BJ (cell line): ENCODE results near the gene C16orf86. TPM values are rescaled to one million over a fixed set of nuclear protein-coding genes. Genes with fewer than 3 reads are reported as not detected.

ENCODE experiments used
- CTCF ChIA-PET: fragments of 350-600 bp; formaldehyde crosslinking; extraction: SDS; loops from one replicate; lab custom pipeline; 2021; ENCODE audit warnings: antibody characterized with exemption, inconsistent platforms; lab: Yijun Ruan, JAX
- POLR2A ChIA-PET: fragments of 300-600 bp; sonication (Branson Sonifier 250); formaldehyde crosslinking; extraction: SDS; loops from one replicate; lab custom pipeline; 2021; ENCODE audit warnings: antibody characterized with exemption; lab: Charles Lee
- DNase-seq: peaks from one replicate; pipeline ENCODE4 v3.0.0-alpha.2; 2011; ENCODE audit warnings: low read depth
- H3K27me3 ChIP-seq: 2 replicates; pipeline ENCODE4 v1.6.0; 2011; ENCODE audit warnings: low read length; ENCODE audit not compliant: control insufficient read depth, insufficient read depth
- H3K36me3 ChIP-seq: 2 replicates; pipeline ENCODE4 v1.5.1; 2011; ENCODE audit warnings: low read length; ENCODE audit not compliant: control insufficient read depth, insufficient read depth
- H3K4me3 ChIP-seq: 2 replicates; pipeline ENCODE4 v1.5.1; 2011; ENCODE audit warnings: low read depth, mild to moderate bottlenecking, control low read depth, low read length
- polyA plus RNA-seq: library from polyadenylated mRNA; depleted of rRNA; stranded (reverse); fragments of >200 nt; gene quantifications from 2 replicates; pipeline ENCODE4 v1.2.3, GENCODE V29; 2011
- TF ChIP-seq, protein P1 (sequence below): IDR thresholded peaks from 2 replicates; pipeline ENCODE4 v1.5.1; 2011; ENCODE audit warnings: low read depth, mild to moderate bottlenecking, control low read depth, inconsistent platforms, low read length, moderate library complexity; ENCODE audit not compliant: insufficient read depth

The C16orf86 gene
- polyA plus RNA-seq, 1 experiment = 1.5 TPM

DNA sequence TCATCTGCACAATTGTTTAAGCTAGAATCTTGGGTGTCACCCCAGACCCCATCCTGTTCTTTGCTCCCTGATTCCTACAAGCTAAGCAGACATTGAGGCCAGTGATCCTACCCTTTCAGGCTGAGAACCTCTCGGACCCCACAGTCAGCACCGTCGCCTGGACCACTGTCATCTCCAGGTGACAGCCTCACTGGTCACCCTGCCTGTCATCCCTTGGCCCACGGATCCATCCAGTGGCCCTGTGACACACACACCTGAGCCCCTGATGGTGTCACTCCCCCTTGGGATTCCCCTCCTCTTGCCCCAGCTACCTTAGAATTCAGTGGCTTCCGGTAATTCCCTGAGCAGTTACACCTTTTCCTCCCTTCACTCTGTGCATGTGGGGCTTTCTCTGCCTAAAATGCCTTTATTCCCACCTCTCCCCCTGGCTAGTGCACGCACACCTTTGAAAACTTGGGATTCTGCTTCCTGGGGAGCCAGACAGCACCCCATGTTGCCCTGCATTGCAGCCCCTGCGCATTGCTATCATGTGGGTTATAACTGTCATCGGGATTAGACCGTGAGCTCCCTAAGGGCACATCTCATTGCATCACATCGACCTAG, 3.0 kb downstream of the C16orf86 start:
- no peak overlapping the region for H3K4me3 ChIP-seq
- TF ChIP-seq, protein P1, sequence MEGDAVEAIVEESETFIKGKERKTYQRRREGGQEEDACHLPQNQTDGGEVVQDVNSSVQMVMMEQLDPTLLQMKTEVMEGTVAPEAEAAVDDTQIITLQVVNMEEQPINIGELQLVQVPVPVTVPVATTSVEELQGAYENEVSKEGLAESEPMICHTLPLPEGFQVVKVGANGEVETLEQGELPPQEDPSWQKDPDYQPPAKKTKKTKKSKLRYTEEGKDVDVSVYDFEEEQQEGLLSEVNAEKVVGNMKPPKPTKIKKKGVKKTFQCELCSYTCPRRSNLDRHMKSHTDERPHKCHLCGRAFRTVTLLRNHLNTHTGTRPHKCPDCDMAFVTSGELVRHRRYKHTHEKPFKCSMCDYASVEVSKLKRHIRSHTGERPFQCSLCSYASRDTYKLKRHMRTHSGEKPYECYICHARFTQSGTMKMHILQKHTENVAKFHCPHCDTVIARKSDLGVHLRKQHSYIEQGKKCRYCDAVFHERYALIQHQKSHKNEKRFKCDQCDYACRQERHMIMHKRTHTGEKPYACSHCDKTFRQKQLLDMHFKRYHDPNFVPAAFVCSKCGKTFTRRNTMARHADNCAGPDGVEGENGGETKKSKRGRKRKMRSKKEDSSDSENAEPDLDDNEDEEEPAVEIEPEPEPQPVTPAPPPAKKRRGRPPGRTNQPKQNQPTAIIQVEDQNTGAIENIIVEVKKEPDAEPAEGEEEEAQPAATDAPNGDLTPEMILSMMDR = no peak
- no peak for DNase-seq
- POLR2A ChIA-PET = no interaction called here
- no peaks in the 10 kb centered on the region for H3K36me3 ChIP-seq
- CTCF ChIA-PET = interaction anchor here (0.9 to 12.1 kb wide), 14 partner anchors 14 to 259 kb away, joined by 3 to 208 read pairs (median 4); partner anchors contain the start of gene GFOD2
- no peaks in the 10 kb centered on the region for H3K27me3 ChIP-seq

DNA sequence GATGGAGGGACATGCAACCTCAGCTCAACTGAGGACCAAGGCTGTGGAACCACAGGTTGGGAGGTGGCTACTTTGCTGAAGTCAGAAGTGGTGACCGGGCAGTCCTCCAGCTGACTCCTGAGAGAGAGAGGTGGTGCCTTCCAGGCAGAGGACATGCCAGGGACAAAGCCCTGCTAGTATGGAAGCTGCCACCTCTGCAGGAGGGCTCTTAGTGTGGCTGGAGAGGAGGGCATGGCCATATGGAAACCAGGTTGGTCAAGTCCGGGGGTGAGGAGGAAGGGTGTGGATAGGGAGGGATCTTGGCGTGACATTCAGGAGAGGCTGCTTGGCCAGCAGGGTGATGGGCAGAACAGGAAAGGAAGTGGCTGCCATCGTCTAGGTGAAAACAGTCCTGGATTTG, 5.7 kb downstream of the C16orf86 start:
- Histone ChIP-seq H3K27me3 (no peaks in the 10 kb centered on the region), H3K36me3 (0 out of 2 replicates have a peak, but pooled peaks cover 3% of the 10 kb centered on the region), H3K4me3 (no peak overlapping the region)
- ChIA-PET POLR2A (no interaction called here), CTCF (interaction anchor here (0.6 to 12.1 kb wide), 44 partner anchors 9 to 389 kb away, joined by 3 to 208 read pairs (median 5); partner anchors contain the start of genes CARMIL2, CTCF, GFOD2 and NRN1L)
- no peak for DNase-seq
- TF ChIP-seq, protein P1 = no peak

DNA sequence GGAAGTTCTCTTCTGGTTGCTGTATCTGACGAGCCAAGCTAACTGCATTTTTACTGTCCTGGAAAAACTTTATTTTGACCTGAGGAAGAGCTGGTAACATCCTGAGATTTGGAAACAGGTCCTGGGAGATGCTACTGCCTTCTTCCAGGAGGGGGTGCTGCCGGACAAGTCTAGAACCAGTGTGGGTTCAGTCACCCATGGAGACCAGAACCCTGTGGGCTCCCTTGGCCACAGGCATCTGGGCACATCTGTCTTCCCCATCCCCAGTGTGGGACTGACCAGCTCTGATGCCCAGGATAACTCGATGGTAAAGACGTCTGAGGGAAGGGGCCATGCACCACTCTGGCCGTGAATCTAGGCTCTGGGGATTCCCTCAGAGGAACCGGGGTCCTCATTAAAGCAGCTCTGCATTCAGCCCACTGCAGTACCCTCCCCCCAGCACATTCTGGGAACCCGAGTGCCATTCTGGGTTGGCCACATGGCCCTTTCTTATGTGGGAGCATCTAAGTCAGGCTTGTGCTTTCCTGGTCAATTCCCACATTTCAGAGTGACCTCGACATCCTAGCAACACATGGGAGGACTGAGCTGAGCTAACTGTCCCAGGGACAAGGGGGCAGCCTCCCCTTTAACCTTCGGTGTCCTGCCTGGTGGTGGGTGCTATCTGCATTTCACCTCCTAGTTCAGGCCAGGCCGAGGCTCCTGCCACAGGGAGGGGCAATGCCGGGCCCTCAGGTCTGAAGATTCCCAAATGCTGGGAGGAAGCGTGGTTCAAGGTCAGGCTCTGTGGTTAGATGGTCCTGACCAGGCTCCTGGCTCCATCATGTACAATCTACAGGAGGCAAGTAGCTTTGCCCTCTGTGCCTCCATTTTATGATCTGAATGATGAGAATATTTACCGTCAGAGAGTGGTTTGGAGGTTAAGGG, 6.4 kb downstream of the C16orf86 start:
- DNase-seq = no peak
- POLR2A ChIA-PET = no interaction called here
- CTCF ChIA-PET = interaction anchor here (0.5 to 12.1 kb wide), 46 partner anchors 9 to 389 kb away, joined by 3 to 208 read pairs (median 5); partner anchors contain the start of genes CARMIL2, CTCF, GFOD2 and NRN1L
- TF ChIP-seq, protein P1 = peak; percentile 89
- Histone ChIP-seq H3K27me3 (no peaks in the 10 kb centered on the region), H3K36me3 (0 out of 2 replicates have a peak, but pooled peaks cover 3% of the 10 kb centered on the region), H3K4me3 (no peak overlapping the region)

DNA sequence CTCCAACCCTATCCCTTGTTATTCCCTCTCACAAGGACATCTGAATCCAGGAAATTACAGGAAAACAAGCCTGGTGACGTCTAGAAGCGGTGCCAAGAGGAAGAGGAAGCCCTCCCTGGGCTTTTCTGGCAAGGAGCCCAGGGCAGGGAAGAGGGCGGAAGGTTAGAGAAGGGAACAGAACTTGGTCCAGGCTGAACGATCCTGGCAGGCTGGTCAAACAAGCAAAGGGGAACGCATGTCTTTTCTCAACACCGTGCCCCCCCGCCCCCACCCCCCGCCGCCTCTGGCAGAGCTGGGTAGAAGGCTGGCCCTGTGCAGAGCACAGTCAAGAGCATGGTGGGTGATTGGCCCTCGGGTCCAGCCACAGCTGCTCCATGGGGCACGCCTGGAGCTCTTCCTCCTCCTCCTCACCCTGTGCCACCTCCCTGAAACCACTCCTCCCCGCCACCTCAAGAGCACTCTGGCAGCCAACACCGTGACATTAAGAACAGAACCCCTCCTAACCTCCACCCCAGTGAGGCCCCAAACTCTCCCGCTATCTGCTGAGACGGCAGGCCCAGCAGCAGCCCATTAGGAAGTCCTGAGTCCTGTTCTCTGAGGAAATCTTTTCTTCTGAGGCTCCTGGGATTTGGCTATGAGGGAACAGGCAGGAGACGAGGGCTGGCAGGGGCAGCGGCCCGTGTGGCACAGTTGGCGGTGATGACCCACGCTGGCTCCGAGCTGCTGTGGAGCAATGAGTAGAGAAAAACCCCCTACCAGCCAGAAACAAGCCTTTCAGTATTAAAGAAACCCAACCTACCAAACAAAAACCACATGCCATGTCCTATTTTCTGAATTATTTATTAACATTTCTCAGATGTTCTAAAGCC, 7.3 kb downstream of the C16orf86 start:
- Histone ChIP-seq H3K27me3 (no peaks in the 10 kb centered on the region), H3K36me3 (0 out of 2 replicates have a peak, but pooled peaks cover 3% of the 10 kb centered on the region), H3K4me3 (no peak overlapping the region)
- DNase-seq = no peak
- POLR2A ChIA-PET = no interaction called here
- TF ChIP-seq, protein P1 = no peak
- CTCF ChIA-PET = interaction anchor here (0.6 to 12.1 kb wide), 18 partner anchors 8 to 633 kb away, joined by 3 to 208 read pairs (median 6); partner anchors contain the start of genes CTCF, GFOD2, PSMB10 and RANBP10
